GM10847 (cell line): ENCODE measurements around the gene MGST3.

ENCODE experiments used
- POLR2A ChIP-seq: IDR thresholded peaks from 2 replicates; pipeline ENCODE4 v1.6.1; 2011; ENCODE audit not compliant: insufficient read length; ENCODE audit errors: extremely low read depth

Gene MGST3

GRCh38 chr1:165630629-165631341 lies at the start of gene MGST3:
MGST3 (plus strand) TSS chr1:165631234; CDS start chr1:165649848, 18,614 bp downstream.
- peak; percentile 54 for TF ChIP-seq POLR2A

- TF ChIP-seq POLR2A: no peak
Observed at GRCh38 chr1:165581926-165582325, 49.1 kb upstream of the MGST3 start.

- TF ChIP-seq POLR2A: no peak
Observed at GRCh38 chr1:165586398-165586797, 44.6 kb upstream of the MGST3 start.

GRCh38 chr1:165592945-165593823 lies 37.9 kb upstream of the MGST3 start:
- TF ChIP-seq POLR2A: no peak

GRCh38 chr1:165595246-165595938 lies 35.6 kb upstream of the MGST3 start:
- TF ChIP-seq POLR2A: no peak

GRCh38 chr1:165597883-165598675 lies 33.0 kb upstream of the MGST3 start:
- no peak for TF ChIP-seq POLR2A

- no peak for TF ChIP-seq POLR2A
Observed at GRCh38 chr1:165598676-165599059, 32.4 kb upstream of the MGST3 start.

- TF ChIP-seq POLR2A: no peak
Observed at GRCh38 chr1:165600793-165601192, 30.2 kb upstream of the MGST3 start.

GRCh38 chr1:165603810-165604209 lies 27.2 kb upstream of the MGST3 start:
- TF ChIP-seq POLR2A: no peak

- no peak for TF ChIP-seq POLR2A
Observed at GRCh38 chr1:165605246-165605645, 25.8 kb upstream of the MGST3 start.

- TF ChIP-seq POLR2A: no peak
Observed at GRCh38 chr1:165610866-165611265, 20.2 kb upstream of the MGST3 start.

- TF ChIP-seq POLR2A: no peak
Observed at GRCh38 chr1:165612062-165612461, 19.0 kb upstream of the MGST3 start.

GRCh38 chr1:165616054-165616612 lies 14.9 kb upstream of the MGST3 start:
- no peak for TF ChIP-seq POLR2A

- no peak for TF ChIP-seq POLR2A
Observed at GRCh38 chr1:165616987-165617546, 14.0 kb upstream of the MGST3 start.

- TF ChIP-seq POLR2A: no peak
Observed at GRCh38 chr1:165619647-165620151, 11.3 kb upstream of the MGST3 start.

GRCh38 chr1:165623624-165624023 lies 7.4 kb upstream of the MGST3 start:
- no peak for TF ChIP-seq POLR2A
